NB4 (cell line): ENCODE data around the gene HOXC5.

ENCODE experiments used
- CTCF ChIP-seq: IDR thresholded peaks from one replicate; pipeline ENCODE4 v1.5.1; 2012; ENCODE audit warnings: low read depth, low read length
- MAX ChIP-seq: IDR thresholded peaks from 2 replicates; pipeline ENCODE4 v1.6.1; 2011; ENCODE audit warnings: low read depth, low read length
- MYC ChIP-seq: IDR thresholded peaks from 2 replicates; pipeline ENCODE4 v1.6.1; 2011; ENCODE audit warnings: low read depth, low read length
- POLR2A ChIP-seq: IDR thresholded peaks from 2 replicates; pipeline ENCODE4 v1.6.1; 2011; ENCODE audit warnings: mild to moderate bottlenecking; ENCODE audit not compliant: insufficient read length; ENCODE audit errors: extremely low read depth

GRCh38 chr12:54045401-54045800 lies 12.6 kb downstream of the HOXC5 start:
- TF ChIP-seq CTCF, result no peak
- TF ChIP-seq POLR2A, result no peak
- TF ChIP-seq MAX, result no peak
- no peak for TF ChIP-seq MYC
